K562 (cell line): ENCODE results near the gene ISY1. TPM values are rescaled to one million over a fixed set of nuclear protein-coding genes. Genes with fewer than 3 reads are reported as not detected.

ENCODE experiments used
- ARNT ChIP-seq, 2 experiments: fragments of 450-650 bp; IDR thresholded peaks; 2 replicates each; pipeline ENCODE4 v1.6.1; 2016; ENCODE audit warnings: mild to moderate bottlenecking in 1 of 2
- CEBPB ChIP-seq: fragments of 450-650 bp; IDR thresholded peaks from 2 replicates; pipeline ENCODE4 v1.6.1; 2016; ENCODE audit warnings: missing genetic modification characterization, missing compliant biosample characterization
- HDAC1 ChIP-seq, 2 experiments: fragments of 450-650 bp; IDR thresholded peaks; 2 replicates each; pipeline ENCODE4 v1.6.1; 2016 to 2017; ENCODE audit warnings: inconsistent platforms in 1 of 2, mild to moderate bottlenecking in 1 of 2, moderate library complexity in 1 of 2
- KDM5B ChIP-seq: fragments of 200-600 bp; sonication (generic); IDR thresholded peaks from 2 replicates; pipeline ENCODE4 v1.6.1; 2012; ENCODE audit warnings: low read depth, mild to moderate bottlenecking, moderate library complexity, low read length, control low read depth, inconsistent platforms; ENCODE audit not compliant: insufficient replicate concordance
- MAFG ChIP-seq: fragments of 450-650 bp; conservative IDR thresholded peaks from 2 replicates; pipeline ENCODE4 v1.6.1; 2016; ENCODE audit warnings: missing genetic modification characterization, missing compliant biosample characterization
- MEF2D ChIP-seq: conservative IDR thresholded peaks from 2 replicates; pipeline ENCODE4 v1.6.1; 2016; ENCODE audit warnings: low read depth, missing genetic modification characterization, missing compliant biosample characterization
- NR3C1 ChIP-seq: sonication (generic); formaldehyde crosslinking; IDR thresholded peaks from 2 replicates; pipeline ENCODE4 v1.8.1; 2022; ENCODE audit warnings: missing genetic modification reagents
- PKNOX1 ChIP-seq: fragments of 450-650 bp; IDR thresholded peaks from 2 replicates; pipeline ENCODE4 v1.6.1; 2016
- SOX6 ChIP-seq: fragments of 450-650 bp; IDR thresholded peaks from 2 replicates; pipeline ENCODE4 v1.6.1; 2014; ENCODE audit warnings: mild to moderate bottlenecking
- SRF ChIP-seq, 2 experiments: fragments of 250-450, 450-650 bp in 1 of 2; sonication (Bioruptor Pico) in 1 of 2; sonication (generic) in 1 of 2; formaldehyde crosslinking; IDR thresholded peaks; 2 replicates each; pipeline versions ENCODE4 v1.5.0 to v1.5.1; 2020 to 2022; ENCODE audit warnings: mild to moderate bottlenecking in 1 of 2, missing genetic modification reagents in 1 of 2
- SRSF3 ChIP-seq: fragments of 200-400 bp; formaldehyde crosslinking; IDR thresholded peaks from 2 replicates; pipeline ENCODE4 v1.6.1; 2016; ENCODE audit warnings: mild to moderate bottlenecking, low read length, moderate library complexity; ENCODE audit not compliant: insufficient read depth
- STAT6 ChIP-seq: sonication (generic); formaldehyde crosslinking; IDR thresholded peaks from 2 replicates; pipeline ENCODE4 v1.8.1; 2023; ENCODE audit warnings: mild to moderate bottlenecking, missing genetic modification reagents
- TOE1 ChIP-seq, 2 experiments: fragments of 450-650 bp in 1 of 2; sonication (generic) in 1 of 2; formaldehyde crosslinking in 1 of 2; IDR thresholded peaks; 2 replicates each; pipeline versions ENCODE4 v1.7.1 to v1.8.0; 2016 to 2022; ENCODE audit warnings: borderline replicate concordance in 2 of 2, mild to moderate bottlenecking in 2 of 2, antibody characterized with exemption in 1 of 2, inconsistent platforms in 1 of 2, low read depth in 1 of 2, missing genetic modification reagents in 1 of 2, moderate library complexity in 1 of 2
- ZFP30 ChIP-seq: fragments of 250-450 bp; sonication (Bioruptor Pico); IDR thresholded peaks from 2 replicates; pipeline ENCODE4 v1.8.0; 2022; ENCODE audit warnings: moderate library complexity, mild to moderate bottlenecking, inconsistent platforms, borderline replicate concordance
- ZNF436 ChIP-seq: fragments of 250-450, 450-650 bp; sonication (Bioruptor Pico); formaldehyde crosslinking; IDR thresholded peaks from 2 replicates; pipeline ENCODE4 v1.7.0; 2020; ENCODE audit warnings: mild to moderate bottlenecking
- ZNF584 ChIP-seq: fragments of 200-800 bp; sonication (Bioruptor generic); IDR thresholded peaks from 2 replicates; pipeline ENCODE4 v1.6.1; 2016; ENCODE audit warnings: low read depth, mild to moderate bottlenecking, missing genetic modification characterization, missing compliant biosample characterization
- polyA plus RNA-seq, 8 experiments: library from polyadenylated mRNA; depleted of rRNA in 4 of 8; stranded (reverse) in 5 of 8; unstranded in 3 of 8; fragments of >200 nt; fragmentation: Nextera tagmentation in 2 of 8; fragmentation: Illumina TruSeq in 1 of 8; extraction: Ambion mirVana in 2 of 8; extraction: Trizol in 1 of 8; gene quantifications; 2 replicates each; pipeline versions ENCODE4 v1.2.1 to v1.2.3, GENCODE V29; 2011 to 2014; ENCODE audit warnings: inconsistent platforms in 1 of 8, missing spikeins in 1 of 8
- total RNA-seq, 7 experiments: library from RNA; depleted of rRNA in 6 of 7; stranded (reverse); fragments of >200 nt in 6 of 7; fragmentation: Illumina TruSeq in 2 of 7; extraction: Trizol in 2 of 7; gene quantifications; 2 replicates each; pipeline versions ENCODE4 v1.2.1 to v1.2.3, GENCODE V29; 2011 to 2021; ENCODE audit warnings: low replicate concordance in 1 of 7
- TF ChIP-seq, protein P1 (sequence below): sonication (generic); formaldehyde crosslinking; IDR thresholded peaks from 2 replicates; pipeline ENCODE4 v1.8.0; 2022; ENCODE audit warnings: missing genetic modification reagents, mild to moderate bottlenecking, moderate library complexity, borderline replicate concordance
- TF ChIP-seq, protein P2 (sequence below): fragments of 450-650 bp; IDR thresholded peaks from 2 replicates; pipeline ENCODE4 v1.6.1; 2016; ENCODE audit warnings: missing biosample characterization, missing genetic modification characterization
- TF ChIP-seq, protein P3 (sequence below): fragments of 450-650 bp; formaldehyde crosslinking; IDR thresholded peaks from 2 replicates; pipeline ENCODE4 v1.4.0; 2020; ENCODE audit warnings: mild to moderate bottlenecking, moderate library complexity

The ISY1 gene
- total and polyA plus RNA-seq, 9 of the 15 experiments (the other 6 are each of a cell fraction or from before 2014, with no cell fraction given) = 23.5 to 50.0 (median 32.9) TPM

DNA sequence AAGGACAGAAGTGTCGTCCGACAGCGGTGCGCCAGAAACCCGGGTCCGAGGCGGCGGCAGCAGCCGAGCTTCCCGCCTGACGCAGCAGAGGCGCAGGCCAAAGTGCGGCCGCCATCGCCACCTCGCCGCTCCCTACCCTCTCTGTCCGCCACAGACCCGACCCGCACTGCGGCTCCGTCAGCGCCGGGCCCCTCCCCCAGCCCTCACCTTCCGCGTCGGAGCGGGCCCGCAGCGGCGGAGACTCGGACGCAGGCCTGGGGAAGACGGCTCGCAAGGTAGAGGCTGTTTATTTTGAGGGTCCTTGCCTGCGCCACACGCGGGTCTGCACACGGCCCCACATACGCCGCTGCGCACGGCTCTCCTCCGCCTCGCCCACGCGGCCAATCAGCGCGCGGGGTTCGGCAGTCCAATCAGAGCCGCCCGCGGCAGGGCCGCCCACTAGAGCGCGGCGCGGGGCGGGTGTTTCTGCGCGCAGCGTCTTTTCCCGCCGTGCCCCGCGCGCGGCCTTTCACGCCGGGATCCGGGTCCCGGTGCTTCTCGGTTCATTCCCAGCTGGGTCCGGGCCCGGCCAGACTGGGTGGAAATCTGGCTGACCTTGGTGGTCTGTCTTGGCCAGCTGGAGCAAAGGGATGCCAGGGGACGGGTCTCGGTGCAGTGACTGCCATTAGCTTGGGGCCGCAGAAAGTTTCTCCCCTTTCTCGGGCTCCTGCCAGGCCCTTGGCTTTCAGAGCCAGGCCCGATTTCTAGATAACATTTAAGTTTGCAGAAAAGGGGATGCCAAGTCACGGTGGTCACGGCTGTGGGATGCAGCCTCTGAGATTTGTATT lies 22.9 kb upstream of the ISY1 start, which contains the start of gene CNBP (continued):
- TF ChIP-seq SOX6 (no peak), ZNF584 (CRISPR knock-in tag) (no peak), PKNOX1 (no peak), SRSF3 (0 out of 2 replicates have a peak, but pooled peaks have one; percentile 66), ZFP30 (no peak), SRF (CRISPR knock-in tag; IDR thresholded peaks at IDR 0.05) (no peak; a peak in 1 of 4 replicates), HDAC1 (IDR thresholded peaks at IDR 0.05) (peak in 1 of 2 experiments; percentile 41; a peak in 1 of 4 replicates), ZNF436 (CRISPR knock-in tag) (no peak), KDM5B (peak; percentile 77), TOE1 (IDR thresholded peaks at IDR 0.05; ENCODE audit: borderline replicate concordance) (no peak), TOE1 (CRISPR knock-in tag; IDR thresholded peaks at IDR 0.05; ENCODE audit: borderline replicate concordance, low read depth) (no peak), CEBPB (tag) (no peak), STAT6 (CRISPR knock-in tag) (no peak), ARNT (IDR thresholded peaks at IDR 0.05) (no peak), NR3C1 (CRISPR knock-in tag) (no peak; the same call in 1 of the 2 replicates), MAFG (no peak), MEF2D (tag) (no peak)
- TF ChIP-seq, protein P1, sequence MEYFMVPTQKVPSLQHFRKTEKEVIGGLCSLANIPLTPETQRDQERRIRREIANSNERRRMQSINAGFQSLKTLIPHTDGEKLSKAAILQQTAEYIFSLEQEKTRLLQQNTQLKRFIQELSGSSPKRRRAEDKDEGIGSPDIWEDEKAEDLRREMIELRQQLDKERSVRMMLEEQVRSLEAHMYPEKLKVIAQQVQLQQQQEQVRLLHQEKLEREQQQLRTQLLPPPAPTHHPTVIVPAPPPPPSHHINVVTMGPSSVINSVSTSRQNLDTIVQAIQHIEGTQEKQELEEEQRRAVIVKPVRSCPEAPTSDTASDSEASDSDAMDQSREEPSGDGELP (CRISPR knock-in tag) = peak; percentile 90
- TF ChIP-seq, protein P2, sequence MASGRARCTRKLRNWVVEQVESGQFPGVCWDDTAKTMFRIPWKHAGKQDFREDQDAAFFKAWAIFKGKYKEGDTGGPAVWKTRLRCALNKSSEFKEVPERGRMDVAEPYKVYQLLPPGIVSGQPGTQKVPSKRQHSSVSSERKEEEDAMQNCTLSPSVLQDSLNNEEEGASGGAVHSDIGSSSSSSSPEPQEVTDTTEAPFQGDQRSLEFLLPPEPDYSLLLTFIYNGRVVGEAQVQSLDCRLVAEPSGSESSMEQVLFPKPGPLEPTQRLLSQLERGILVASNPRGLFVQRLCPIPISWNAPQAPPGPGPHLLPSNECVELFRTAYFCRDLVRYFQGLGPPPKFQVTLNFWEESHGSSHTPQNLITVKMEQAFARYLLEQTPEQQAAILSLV = no peak
- TF ChIP-seq, protein P3, sequence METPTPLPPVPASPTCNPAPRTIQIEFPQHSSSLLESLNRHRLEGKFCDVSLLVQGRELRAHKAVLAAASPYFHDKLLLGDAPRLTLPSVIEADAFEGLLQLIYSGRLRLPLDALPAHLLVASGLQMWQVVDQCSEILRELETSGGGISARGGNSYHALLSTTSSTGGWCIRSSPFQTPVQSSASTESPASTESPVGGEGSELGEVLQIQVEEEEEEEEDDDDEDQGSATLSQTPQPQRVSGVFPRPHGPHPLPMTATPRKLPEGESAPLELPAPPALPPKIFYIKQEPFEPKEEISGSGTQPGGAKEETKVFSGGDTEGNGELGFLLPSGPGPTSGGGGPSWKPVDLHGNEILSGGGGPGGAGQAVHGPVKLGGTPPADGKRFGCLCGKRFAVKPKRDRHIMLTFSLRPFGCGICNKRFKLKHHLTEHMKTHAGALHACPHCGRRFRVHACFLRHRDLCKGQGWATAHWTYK (CRISPR knock-in tag) = 0 out of 2 replicates have a peak, but pooled peaks have one; percentile 21
